B cell (primary cell): Measurements from ENCODE around the gene CIT. TPM values are rescaled to one million over a fixed set of nuclear protein-coding genes. Genes with fewer than 3 reads are reported as not detected.

Experiments
- ATAC-seq: fragments of 200-7000 bp; cut with Tn5 transposase; one replicate; pipeline ENCODE4 v1.10.0; 2021; ENCODE audit warnings: low read depth, mild to moderate bottlenecking, moderate number of reproducible peaks, moderate library complexity
- CTCF ChIA-PET: fragments of 350-600 bp; sonication (Branson Sonifier 250); formaldehyde crosslinking; loops from one replicate; lab custom pipeline; 2021; ENCODE audit warnings: antibody characterized with exemption, inconsistent platforms; lab: Charles Lee
- POLR2A ChIA-PET: fragments of 350-600 bp; sonication (Branson Sonifier 250); formaldehyde crosslinking; loops from one replicate; lab custom pipeline; 2021; ENCODE audit warnings: antibody characterized with exemption; lab: Charles Lee
- DNase-seq: peaks from one replicate; pipeline ENCODE4 v3.0.0; 2013
- H2AFZ ChIP-seq: 2 replicates; pipeline ENCODE4 v1.6.1; 2012; ENCODE audit warnings: mild to moderate bottlenecking, low read depth, low read length; ENCODE audit not compliant: insufficient read depth, poor library complexity, severe bottlenecking
- H3K27ac ChIP-seq, 2 donors: 1 replicate in 1 of 2; 2 replicates in 1 of 2; pipeline ENCODE4 v1.5.1; 2012 to 2013; ENCODE audit warnings: low read length in 2 of 2, mild to moderate bottlenecking in 2 of 2, moderate library complexity in 1 of 2
- H3K27me3 ChIP-seq, 4 experiments: fragments of 200-600 bp in 1 of 4; sonication (generic) in 1 of 4; replicated peaks in 1 of 4; 1 replicate in 2 of 4; 2 replicates in 2 of 4; pipeline versions ENCODE4 v1.6.1 to v1.7.0; 2013 to 2016; ENCODE audit warnings: low read length in 3 of 4, mild to moderate bottlenecking in 2 of 4, mixed read lengths in 1 of 4, moderate library complexity in 1 of 4; ENCODE audit not compliant: insufficient read depth in 4 of 4, control insufficient read depth in 3 of 4; ENCODE audit errors: control extremely low read depth in 1 of 4
- H3K36me3 ChIP-seq, 2 experiments: replicated peaks in 1 of 2; 1 replicate in 1 of 2; 2 replicates in 1 of 2; pipeline versions ENCODE4 v1.6.1 to v1.7.1; 2013; ENCODE audit warnings: low read length in 1 of 2; ENCODE audit not compliant: insufficient read depth in 2 of 2, control insufficient read depth in 1 of 2; ENCODE audit errors: control extremely low read depth in 1 of 2, extremely low read depth in 1 of 2
- H3K4me1 ChIP-seq, 2 donors: fragments of 200-600 bp in 1 of 2; sonication (generic) in 1 of 2; 1 replicate in 1 of 2; 2 replicates in 1 of 2; pipeline versions ENCODE4 v1.5.1 to v1.6.1; 2013 to 2017; ENCODE audit warnings: low read length in 2 of 2; ENCODE audit not compliant: control insufficient read depth in 2 of 2, insufficient read depth in 2 of 2
- H3K4me2 ChIP-seq: replicated peaks from 2 replicates; pipeline ENCODE3; 2012; ENCODE audit warnings: mild to moderate bottlenecking, low read depth, low read length; ENCODE audit not compliant: poor library complexity, severe bottlenecking
- H3K4me3 ChIP-seq, 5 experiments: fragments of 200-600 bp in 1 of 5; sonication (generic) in 1 of 5; 1 replicate in 3 of 5; 2 replicates in 2 of 5; pipeline versions ENCODE4 v1.5.1 to v1.7.0; 2011 to 2016; ENCODE audit warnings: low read length in 4 of 5, mild to moderate bottlenecking in 4 of 5, low read depth in 2 of 5, control low read depth in 1 of 5, moderate library complexity in 1 of 5; ENCODE audit not compliant: insufficient read depth in 1 of 5; ENCODE audit errors: control extremely low read depth in 1 of 5, extremely low read depth in 1 of 5
- H3K79me2 ChIP-seq: fragments of 200-600 bp; sonication (generic); one replicate; pipeline ENCODE4 v1.6.0; 2016; ENCODE audit warnings: low read length; ENCODE audit not compliant: control insufficient read depth, insufficient read depth
- H3K9ac ChIP-seq: fragments of 200-600 bp; sonication (generic); 2 replicates; pipeline ENCODE4 v1.6.1; 2017; ENCODE audit warnings: mild to moderate bottlenecking, low read length, moderate library complexity
- H3K9me3 ChIP-seq, 3 donors: one replicate each; pipeline versions ENCODE4 v1.6.1 to v1.7.1; 2013; ENCODE audit warnings: low read length in 2 of 3; ENCODE audit not compliant: control insufficient read depth in 2 of 3, insufficient read depth in 1 of 3; ENCODE audit errors: control extremely low read depth in 1 of 3
- H4K20me1 ChIP-seq: 2 replicates; pipeline ENCODE4 v1.6.0; 2012; ENCODE audit warnings: mild to moderate bottlenecking, low read length; ENCODE audit not compliant: insufficient read depth, control insufficient read depth, poor library complexity, severe bottlenecking
- H3K27ac Mint-ChIP-seq: one replicate; pipeline ENCODE4 v1.8.0; 2021; ENCODE audit warnings: mixed read lengths
- H3K27me3 Mint-ChIP-seq: one replicate; pipeline ENCODE4 v1.8.0; 2021; ENCODE audit warnings: mixed read lengths
- H3K4me1 Mint-ChIP-seq: one replicate; pipeline ENCODE4 v1.8.0; 2021; ENCODE audit warnings: mixed read lengths
- H3K4me3 Mint-ChIP-seq: one replicate; pipeline ENCODE4 v1.8.0; 2021; ENCODE audit warnings: mixed read lengths
- H3K9me3 Mint-ChIP-seq: one replicate; pipeline ENCODE4 v1.8.0; 2022; ENCODE audit warnings: mixed read lengths; ENCODE audit not compliant: insufficient read depth
- CTCF ChIP-seq: fragments of 200-600 bp; IDR thresholded peaks from one replicate; pipeline ENCODE4 v1.8.0; 2022; ENCODE audit warnings: antibody characterized with exemption, mild to moderate bottlenecking
- EZH2 ChIP-seq: IDR thresholded peaks from 2 replicates; pipeline ENCODE4 v1.6.1; 2012; ENCODE audit warnings: borderline replicate concordance, low read depth, mild to moderate bottlenecking, moderate library complexity, low read length; ENCODE audit not compliant: insufficient read depth, poor library complexity, severe bottlenecking
- WGBS: methylation state at CpG from one replicate; pipeline ENCODE4 v1.1.5; 2013; ENCODE audit warnings: missing lambda C conversion rate; ENCODE audit not compliant: insufficient coverage; 5-methylcytosine and 5-hydroxymethylcytosine counted together
- intact Hi-C: fragments of 100-400 bp; cut with micrococcal nuclease; formaldehyde crosslinking; loops from one replicate; pipeline ENCODE4 v1.10.0; 2022
- polyA plus RNA-seq: library from polyadenylated mRNA; depleted of rRNA; stranded (reverse); fragments of >200 nt; gene quantifications from 2 replicates; pipeline ENCODE4 v1.2.3, GENCODE V29; 2012
- total RNA-seq, 2 donors: library from RNA; stranded (reverse); fragments of 120-200 nt in 1 of 2; gene quantifications; 1 replicate in 1 of 2; 2 replicates in 1 of 2; pipeline versions ENCODE4 v1.2.3 to v1.2.4, GENCODE V29; 2013 to 2022

Gene CIT
- total and polyA plus RNA-seq, 2 donors (not counting 1 experiment from before 2014, with no cell fraction given): 1.4 to 6.1 TPM

GRCh38 chr12:119817546-119818343, 59.4 kb downstream of the CIT start:
- Histone ChIP-seq H4K20me1 (no peaks in the 10 kb centered on the region), H3K9ac (no peak overlapping the region), H3K27ac (no peak overlapping the region), H3K4me2 (no peak overlapping the region), H3K27me3 (no peaks in the 10 kb centered on the region), H2AFZ (no peak overlapping the region), H3K9me3 (no peaks in the 10 kb centered on the region), H3K4me1 (no peaks in the 10 kb centered on the region), H3K79me2 (no peaks in the 10 kb centered on the region), H3K4me3 (no peak overlapping the region), H3K36me3 (no peaks in the 10 kb centered on the region)
- ATAC-seq (no peak), DNase-seq (no peak)
- Mint-ChIP-seq H3K4me3 (no peak overlapping the region), H3K27me3 (no peaks in the 10 kb centered on the region), H3K27ac (no peak overlapping the region), H3K9me3 (no peaks in the 10 kb centered on the region), H3K4me1 (no peaks in the 10 kb centered on the region)
- ChIA-PET CTCF (no interaction called here), POLR2A (no interaction called here)
- TF ChIP-seq EZH2: no peak
- no peak for TF ChIP-seq CTCF
- 100% methylated on average over 2 of the region's 2 CpGs for WGBS
- intact Hi-C loops: no loop called here

GRCh38 chr12:119809023-119809422, 68.1 kb downstream of the CIT start:
- no peak for DNase-seq
- Mint-ChIP-seq H3K9me3 (peaks cover 3% of the 10 kb centered on the region), H3K27me3 (no peaks in the 10 kb centered on the region), H3K27ac (no peak overlapping the region), H3K4me3 (no peak overlapping the region), H3K4me1 (peaks cover 3% of the 10 kb centered on the region)
- ChIA-PET CTCF (no interaction called here), POLR2A (no interaction called here)
- H3K36me3 ChIP-seq: no peaks in the 10 kb centered on the region
- H3K4me3 ChIP-seq: no peak overlapping the region
- no peaks in the 10 kb centered on the region for H4K20me1 ChIP-seq
- no peak overlapping the region for H3K27ac ChIP-seq
- no peak for ATAC-seq
- TF ChIP-seq EZH2 (no peak), CTCF (no peak)
- intact Hi-C loops: no loop called here
- H3K4me1 ChIP-seq: no peaks in the 10 kb centered on the region
- H3K79me2 ChIP-seq: no peaks in the 10 kb centered on the region
- H2AFZ ChIP-seq: no peak overlapping the region
- H3K9me3 ChIP-seq: peaks cover 0 to 4% (median 2%) of the 10 kb centered on the region in 3 donors
- whole genome bisulfite sequencing: 100% methylated on average over 1 of the region's 2 CpGs
- no peak overlapping the region for H3K9ac ChIP-seq
- no peaks in the 10 kb centered on the region for H3K27me3 ChIP-seq
- no peak overlapping the region for H3K4me2 ChIP-seq
